MG63 (cell line): ENCODE results near the gene SMG5. TPM values are rescaled to one million over a fixed set of nuclear protein-coding genes. Genes with fewer than 3 reads are reported as not detected.
"Not testable (repeated sequence)": the region's sequence is repeated elsewhere in the genome, so short reads cannot be mapped to it uniquely, and the experiment has no call there.

Experiments
- DNase-seq: peaks from one replicate; pipeline ENCODE4 v3.0.0-alpha.2; 2020
- H3K27me3 ChIP-seq: fragments of 250-450 bp; sonication (Bioruptor Pico); 2 replicates; pipeline ENCODE4 v1.5.1; 2020; ENCODE audit warnings: mild to moderate bottlenecking, moderate library complexity
- H3K36me3 ChIP-seq: fragments of 250-450 bp; sonication (Bioruptor Pico); 2 replicates; pipeline ENCODE4 v1.5.1; 2020; ENCODE audit warnings: mild to moderate bottlenecking, moderate library complexity
- H3K4me3 ChIP-seq: fragments of 250-450 bp; sonication (Bioruptor Pico); 2 replicates; pipeline ENCODE4 v1.5.1; 2020; ENCODE audit warnings: mild to moderate bottlenecking, moderate library complexity
- H3K9me3 ChIP-seq: fragments of 250-450 bp; sonication (Bioruptor Pico); 2 replicates; pipeline ENCODE4 v1.5.1; 2020; ENCODE audit warnings: mild to moderate bottlenecking, moderate library complexity
- total RNA-seq: library from RNA; depleted of rRNA; stranded (reverse); fragments of >200 nt; shearing (Covaris generic); gene quantifications from 2 replicates; pipeline ENCODE4 v1.2.3, GENCODE V29; 2014; ENCODE audit warnings: low replicate concordance

The SMG5 gene
- total RNA-seq, 1 experiment from 2014 or later = 99.5 TPM

DNA sequence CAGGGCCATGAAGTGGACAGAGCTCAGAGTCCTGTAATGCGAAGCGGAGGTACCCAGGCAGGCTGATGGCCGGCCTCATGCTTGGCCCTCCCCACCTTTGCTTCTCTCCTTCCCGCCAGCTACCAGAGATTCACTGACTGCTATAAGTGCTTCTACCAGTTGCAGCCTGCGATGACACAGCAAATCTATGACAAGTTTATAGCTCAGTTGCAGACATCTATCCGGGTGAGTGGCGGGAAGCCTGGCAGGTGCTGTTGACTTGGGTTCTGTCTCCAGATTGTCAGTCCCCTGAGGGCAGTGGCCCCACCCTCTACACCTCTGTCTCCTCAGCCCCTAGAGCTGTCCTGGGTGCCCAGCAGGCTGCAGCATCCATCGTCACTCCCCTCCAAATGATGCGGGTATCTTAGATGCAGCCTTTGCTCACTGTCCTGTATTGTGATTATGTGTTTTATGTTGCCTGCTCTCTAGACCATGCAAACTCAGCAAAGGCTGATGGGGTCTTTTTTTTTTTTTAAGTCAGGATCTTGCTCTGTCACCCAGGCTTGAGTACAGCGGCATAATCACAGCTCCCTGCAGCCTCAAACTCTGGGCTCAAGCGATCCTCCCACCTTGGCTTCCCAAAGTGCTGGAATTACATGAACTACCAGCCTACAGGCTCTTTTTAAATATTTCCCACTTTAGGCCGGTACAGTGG is 50.3 kb downstream of the SMG5 start:
- H3K4me3 ChIP-seq = no peak overlapping the region

GRCh38 chr1:156230473-156230837 is 52.2 kb downstream of the SMG5 start:
- no peak for DNase-seq
- Histone ChIP-seq H3K27me3 (no peaks in the 10 kb centered on the region), H3K9me3 (no peaks in the 10 kb centered on the region), H3K4me3 (no peak overlapping the region), H3K36me3 (peaks cover 48% of the 10 kb centered on the region)

More for the DNA sequence above, 50.3 kb downstream of the SMG5 start:
- no peak for DNase-seq
- no peaks in the 10 kb centered on the region for H3K27me3 ChIP-seq
- H3K36me3 ChIP-seq = peaks cover 43% of the 10 kb centered on the region
- H3K9me3 ChIP-seq = no peaks in the 10 kb centered on the region

DNA sequence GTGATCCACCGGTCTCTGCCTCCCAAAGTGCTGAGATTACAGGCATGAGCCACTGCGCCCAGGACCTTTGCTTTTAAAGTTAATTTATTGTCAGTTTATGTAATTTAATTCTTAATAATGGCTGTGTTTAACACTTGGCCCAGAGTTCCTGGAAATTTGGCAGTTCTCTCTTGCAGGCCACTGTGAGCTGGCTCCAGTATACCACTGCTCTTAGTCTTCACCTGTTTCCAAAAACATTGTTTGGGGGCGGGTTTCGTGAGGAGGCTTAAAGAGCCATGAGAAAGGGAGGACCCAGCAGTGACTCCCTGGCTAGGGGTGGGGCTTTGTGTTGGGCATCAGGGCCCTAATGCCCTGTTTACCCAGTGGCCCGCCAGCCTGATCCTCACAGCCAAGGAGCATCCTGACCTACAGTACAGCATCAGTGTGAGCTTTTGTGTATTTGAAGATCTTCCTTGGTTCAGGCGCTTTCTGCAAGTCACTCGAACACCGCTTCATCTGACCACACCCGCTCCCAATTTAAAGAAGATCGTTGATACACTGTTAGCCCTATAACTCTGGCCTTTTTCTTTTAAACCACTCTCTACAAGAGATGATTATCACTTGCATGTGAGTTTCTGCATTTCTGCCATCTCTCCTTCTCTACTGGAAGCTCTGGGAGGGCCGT is 52.7 kb downstream of the SMG5 start:
- H3K9me3 ChIP-seq = no peaks in the 10 kb centered on the region
- DNase-seq = no peak
- no peak overlapping the region for H3K4me3 ChIP-seq
- H3K27me3 ChIP-seq = no peaks in the 10 kb centered on the region
- peaks cover 48% of the 10 kb centered on the region for H3K36me3 ChIP-seq

DNA sequence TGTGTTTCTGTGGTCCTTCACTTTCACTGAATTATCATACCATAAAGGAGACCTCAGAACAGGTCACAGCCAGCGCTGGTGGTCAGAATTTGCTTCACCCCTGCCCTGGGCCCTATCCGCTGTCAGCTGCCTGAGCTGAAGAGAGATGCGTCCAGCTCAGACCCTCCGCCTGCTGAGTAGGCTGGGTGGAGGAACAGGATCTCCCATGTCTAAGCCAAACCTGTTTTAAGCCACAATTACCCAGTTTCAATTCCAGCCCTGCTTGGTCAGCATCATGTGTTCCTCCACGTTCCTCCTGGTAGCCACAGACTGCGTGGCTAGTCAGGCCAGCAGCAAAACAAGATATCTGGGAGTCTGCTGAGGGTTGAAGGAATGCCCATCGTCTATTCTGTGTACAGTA is 54.1 kb downstream of the SMG5 start:
- no peak overlapping the region for H3K4me3 ChIP-seq
- no peaks in the 10 kb centered on the region for H3K9me3 ChIP-seq
- no peaks in the 10 kb centered on the region for H3K27me3 ChIP-seq
- peaks cover 42% of the 10 kb centered on the region for H3K36me3 ChIP-seq
- DNase-seq = no peak

GRCh38 chr1:156226782-156227181 is 55.8 kb downstream of the SMG5 start:
- no peak for DNase-seq
- no peaks in the 10 kb centered on the region for H3K9me3 ChIP-seq
- H3K4me3 ChIP-seq = no peak overlapping the region
- no peaks in the 10 kb centered on the region for H3K27me3 ChIP-seq
- H3K36me3 ChIP-seq = peaks cover 53% of the 10 kb centered on the region

DNA sequence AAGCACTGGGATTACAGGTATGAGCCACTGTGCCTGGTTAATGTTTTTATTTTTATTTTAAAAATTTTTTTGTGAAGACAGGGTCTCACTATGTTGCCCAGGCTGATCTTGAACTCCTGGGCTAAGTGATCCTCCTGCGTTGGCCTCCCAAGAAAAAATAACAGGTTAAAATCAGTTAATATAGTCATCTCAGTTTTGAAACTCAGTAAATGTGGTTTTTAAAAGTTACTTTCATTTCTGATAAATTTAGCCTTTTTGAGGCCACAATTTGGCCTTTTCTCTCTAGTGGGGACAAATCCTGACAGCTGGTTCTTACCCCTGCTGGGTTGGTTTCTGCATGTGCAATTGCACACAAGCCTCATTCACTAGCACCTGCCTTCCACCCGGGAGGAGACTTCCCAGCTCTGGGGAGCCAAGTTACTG is 56.5 kb downstream of the SMG5 start:
- H3K27me3 ChIP-seq = no peaks in the 10 kb centered on the region
- DNase-seq = no peak
- no peak overlapping the region for H3K4me3 ChIP-seq
- no peaks in the 10 kb centered on the region for H3K9me3 ChIP-seq
- peaks cover 60% of the 10 kb centered on the region for H3K36me3 ChIP-seq

DNA sequence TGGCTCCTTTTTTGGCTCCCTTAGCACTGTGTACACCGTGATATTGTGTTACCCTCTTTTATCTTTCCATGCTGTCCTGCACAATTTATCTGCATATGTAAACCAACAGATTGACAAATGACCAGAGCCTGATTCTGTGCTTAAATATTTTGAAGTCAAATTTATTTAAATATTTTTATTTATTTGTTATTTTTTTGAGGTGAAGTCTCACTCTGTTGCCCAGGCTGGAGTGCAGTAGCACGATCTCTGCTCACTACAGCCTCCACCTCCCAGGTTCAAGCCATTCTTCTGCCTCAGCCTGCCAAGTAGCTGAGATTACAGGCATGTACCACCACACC is 57.0 kb downstream of the SMG5 start:
- peaks cover 62% of the 10 kb centered on the region for H3K36me3 ChIP-seq
- no peaks in the 10 kb centered on the region for H3K27me3 ChIP-seq
- no peak for DNase-seq
- H3K9me3 ChIP-seq = no peaks in the 10 kb centered on the region
- H3K4me3 ChIP-seq = no peak overlapping the region

DNA sequence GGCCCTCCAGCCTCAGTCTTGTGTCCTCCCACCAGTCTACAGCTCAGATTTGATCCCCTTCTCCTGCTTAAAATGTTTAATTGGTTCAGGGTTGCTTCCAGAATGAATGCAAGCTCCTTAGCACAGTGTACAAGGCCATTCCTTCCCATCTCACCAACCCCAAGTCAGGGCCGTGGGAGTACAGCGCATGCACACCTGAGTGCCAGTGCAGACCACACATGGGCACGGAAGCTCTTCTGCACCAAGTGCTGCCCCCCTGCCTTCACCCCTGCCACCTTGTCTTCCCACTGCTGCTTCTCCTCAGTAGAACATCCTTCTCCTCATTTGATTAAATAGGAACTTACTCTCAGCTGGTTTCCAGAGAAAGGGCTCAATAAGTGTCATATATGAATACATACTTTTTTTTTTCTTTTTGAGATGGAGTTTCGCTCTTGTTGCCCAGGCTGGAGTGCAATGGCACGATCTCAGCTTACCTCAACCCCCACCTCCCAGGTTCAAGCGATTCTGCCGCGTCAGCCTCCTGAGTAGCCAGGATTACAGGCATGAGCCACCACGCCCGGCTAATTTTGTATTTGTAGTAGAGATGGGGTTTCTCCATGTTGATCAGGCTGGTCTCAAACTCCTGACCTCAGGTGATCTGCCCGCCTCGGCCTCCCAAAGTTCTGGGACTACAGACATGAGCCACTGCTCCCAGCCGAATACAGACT is 60.5 kb downstream of the SMG5 start:
- no peak for DNase-seq
- Histone ChIP-seq H3K9me3 (no peaks in the 10 kb centered on the region), H3K36me3 (peaks cover 53% of the 10 kb centered on the region), H3K27me3 (no peaks in the 10 kb centered on the region), H3K4me3 (no peak overlapping the region)

GRCh38 chr1:156220226-156220625 is 62.4 kb downstream of the SMG5 start:
- no peak overlapping the region for H3K4me3 ChIP-seq
- peaks cover 47% of the 10 kb centered on the region for H3K36me3 ChIP-seq
- no peak for DNase-seq
- H3K27me3 ChIP-seq = no peaks in the 10 kb centered on the region
- H3K9me3 ChIP-seq = no peaks in the 10 kb centered on the region

DNA sequence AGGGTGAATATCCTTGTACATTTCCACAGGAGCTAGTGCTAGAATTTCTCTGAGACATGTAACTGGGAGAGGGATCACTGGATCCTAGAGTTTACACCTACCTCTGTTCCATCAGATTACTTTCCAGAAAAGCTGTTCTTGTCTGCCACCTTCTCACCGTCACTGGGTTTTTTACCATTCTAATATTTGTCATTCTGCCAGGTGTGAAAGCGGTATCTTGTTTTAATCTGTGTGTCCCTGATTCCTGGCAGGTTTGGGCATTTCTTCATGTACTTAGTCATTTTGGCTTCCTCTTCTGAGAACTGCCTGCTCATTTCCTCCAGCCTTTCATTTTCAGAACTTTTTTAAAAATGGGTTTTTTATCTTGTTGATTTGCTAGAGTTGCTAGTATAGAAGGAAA is 64.8 kb downstream of the SMG5 start:
- no peak overlapping the region for H3K4me3 ChIP-seq
- H3K36me3 ChIP-seq = peaks cover 48% of the 10 kb centered on the region
- H3K27me3 ChIP-seq = no peaks in the 10 kb centered on the region
- DNase-seq = no peak
- H3K9me3 ChIP-seq = no peaks in the 10 kb centered on the region

DNA sequence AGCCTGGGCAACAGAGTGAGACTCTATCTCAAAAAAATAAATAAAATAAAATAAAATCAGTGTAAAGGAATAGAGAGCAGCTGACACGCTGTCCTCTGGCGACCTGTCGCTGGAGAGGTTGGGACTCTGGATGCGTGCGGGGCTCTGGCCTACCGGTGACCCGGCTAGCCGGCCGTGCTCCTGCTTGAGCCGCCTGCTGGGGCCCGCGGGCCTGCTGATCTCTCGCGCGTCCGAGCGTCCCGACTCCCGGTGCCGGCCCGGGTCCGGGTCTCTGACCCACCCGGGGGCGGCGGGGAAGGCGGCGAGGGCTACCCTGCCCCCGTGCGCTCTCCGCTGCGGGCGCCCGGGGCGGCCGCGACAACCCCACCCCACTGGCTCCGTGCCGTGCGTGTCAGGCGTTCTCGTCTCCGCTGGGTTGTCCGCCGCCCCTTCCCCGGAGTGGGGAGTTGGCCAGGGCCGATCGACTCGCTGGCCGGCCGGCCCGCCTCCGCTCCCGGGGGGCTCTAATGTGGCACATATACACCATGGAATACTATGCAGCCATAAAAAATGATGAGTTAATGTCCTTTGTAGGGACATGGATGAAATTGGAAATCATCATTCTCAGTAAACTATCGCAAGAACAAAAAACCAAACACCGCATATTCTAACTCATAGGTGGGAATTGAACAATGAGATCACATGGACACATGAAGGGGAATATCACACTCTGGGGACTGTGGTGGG is 66.1 kb downstream of the SMG5 start:
- H3K9me3 ChIP-seq, DNase-seq, H3K27me3 ChIP-seq, H3K4me3 ChIP-seq: not testable (repeated sequence)
- H3K36me3 ChIP-seq = peaks cover 43% of the 10 kb centered on the region

- no peaks in the 10 kb centered on the region for H3K9me3 ChIP-seq
- DNase-seq = peak; percentile 54
- peaks cover 34% of the 10 kb centered on the region for H3K36me3 ChIP-seq
- H3K27me3 ChIP-seq = no peaks in the 10 kb centered on the region
- peak overlapping the region; percentile 87 for H3K4me3 ChIP-seq
These were observed 68.4 kb downstream of the SMG5 start for GRCh38 chr1:156214024-156214748.

GRCh38 chr1:156213644-156213966 is 69.0 kb downstream of the SMG5 start:
- no peaks in the 10 kb centered on the region for H3K9me3 ChIP-seq
- H3K4me3 ChIP-seq = peak overlapping the region; percentile 87
- peaks cover 40% of the 10 kb centered on the region for H3K36me3 ChIP-seq
- no peak for DNase-seq
- no peaks in the 10 kb centered on the region for H3K27me3 ChIP-seq

GRCh38 chr1:156212833-156213643 is 69.6 kb downstream of the SMG5 start, which contains the start of gene PMF1:
PMF1 (plus strand) TSS chr1:156213007; CDS start chr1:156213016, 9 bp downstream.
- peak within 1 kb of the TSS; percentile 87 for H3K4me3 ChIP-seq
- H3K36me3 ChIP-seq = peaks cover 42% of the 10 kb centered on the region
- no peaks in the 10 kb centered on the region for H3K27me3 ChIP-seq
- no peaks in the 10 kb centered on the region for H3K9me3 ChIP-seq
- peak; percentile 99 for DNase-seq

DNA sequence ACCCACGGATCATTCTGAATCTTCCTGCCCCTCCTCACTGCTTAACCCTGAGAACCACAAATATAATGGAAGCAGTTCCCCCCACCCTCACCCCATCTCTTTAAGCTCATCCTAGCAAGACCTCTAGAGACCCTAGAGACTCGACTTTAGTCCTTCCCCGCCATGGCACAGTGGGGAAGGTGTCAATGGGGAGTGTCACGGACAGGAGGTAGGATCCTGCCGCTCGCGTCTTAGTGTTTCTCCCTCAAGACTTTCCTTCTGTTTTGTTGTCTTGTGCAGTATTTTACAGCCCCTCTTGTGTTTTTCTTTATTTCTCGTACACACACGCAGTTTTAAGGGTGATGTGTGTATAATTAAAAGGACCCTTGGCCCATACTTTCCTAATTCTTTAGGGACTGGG is 70.5 kb downstream of the SMG5 start:
- Histone ChIP-seq H3K27me3 (no peaks in the 10 kb centered on the region), H3K36me3 (peaks cover 49% of the 10 kb centered on the region), H3K4me3 (peak overlapping the region; percentile 87), H3K9me3 (no peaks in the 10 kb centered on the region)
- DNase-seq = no peak

DNA sequence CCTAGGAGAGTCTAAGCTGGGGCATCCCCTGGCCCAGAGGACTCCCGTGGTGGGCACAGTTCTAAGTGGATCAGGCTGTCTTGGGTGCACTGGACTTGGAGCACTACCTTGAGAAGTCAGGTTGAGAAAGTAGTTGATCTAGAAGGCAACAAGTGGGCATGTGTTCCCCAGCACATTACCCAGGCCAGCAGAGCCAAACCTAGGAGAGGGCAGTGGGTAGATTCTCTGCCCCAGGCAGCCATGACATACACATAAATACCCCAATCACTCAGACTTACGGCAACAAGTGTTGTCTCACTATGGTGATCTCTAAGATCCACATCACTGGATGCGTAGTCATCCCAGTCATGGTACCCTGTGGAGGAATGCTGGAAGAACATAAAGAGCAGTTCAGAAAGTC is 71.4 kb downstream of the SMG5 start:
- Histone ChIP-seq H3K9me3 (no peaks in the 10 kb centered on the region), H3K4me3 (no peak overlapping the region), H3K36me3 (peaks cover 55% of the 10 kb centered on the region), H3K27me3 (no peaks in the 10 kb centered on the region)
- DNase-seq = no peak
